Fibroblast of the aortic adventitia (primary cell): ENCODE data around the gene COPS4. TPM values are rescaled to one million over a fixed set of nuclear protein-coding genes. Genes with fewer than 3 reads are reported as not detected.
"Not testable (repeated sequence)": the region's sequence is repeated elsewhere in the genome, so short reads cannot be mapped to it uniquely, and the experiment has no call there.

ENCODE experiments used
- DNase-seq: peaks from one replicate; pipeline ENCODE4 v3.0.0-alpha.2; 2010; ENCODE audit warnings: low read depth
- H3K4me3 ChIP-seq: 2 replicates; pipeline ENCODE4 v1.5.1; 2011; ENCODE audit warnings: low read depth, mild to moderate bottlenecking, control low read depth, low read length, moderate library complexity
- CTCF ChIP-seq: IDR thresholded peaks from 2 replicates; pipeline ENCODE4 v1.5.1; 2011; ENCODE audit warnings: mild to moderate bottlenecking, low read length, control low read depth, inconsistent platforms; ENCODE audit not compliant: insufficient read depth
- total RNA-seq: library from RNA; depleted of rRNA; stranded (reverse); fragments of >200 nt; gene quantifications from 2 replicates; pipeline ENCODE4 v1.2.3, GENCODE V29; 2012; ENCODE audit warnings: low replicate concordance

Gene COPS4
- total RNA-seq, 1 donor = 69.3 TPM

- DNase-seq = no peak
- TF ChIP-seq CTCF = no peak
These were observed 6.0 kb upstream of the COPS4 start for GRCh38 chr4:83028976-83029375.

GRCh38 chr4:83029688-83030087 is 5.3 kb upstream of the COPS4 start:
- no peak overlapping the region for H3K4me3 ChIP-seq
- no peak for TF ChIP-seq CTCF
- DNase-seq = no peak

More at GRCh38 chr4:83028976-83029375, 6.0 kb upstream of the COPS4 start:
- H3K4me3 ChIP-seq = no peak overlapping the region

- peak overlapping the region; percentile 3 for H3K4me3 ChIP-seq
- TF ChIP-seq CTCF = no peak
- DNase-seq = no peak
These were observed 2.1 kb downstream of the COPS4 start for GRCh38 chr4:83036991-83037665.

GRCh38 chr4:83040269-83040668 is 5.3 kb downstream of the COPS4 start:
- DNase-seq = no peak
- peak; percentile 16 for TF ChIP-seq CTCF
- H3K4me3 ChIP-seq = no peak overlapping the region

GRCh38 chr4:83043157-83043556 is 8.2 kb downstream of the COPS4 start:
- not testable (repeated sequence) for H3K4me3 ChIP-seq, DNase-seq

- DNase-seq = peak; percentile 86
- no peak for TF ChIP-seq CTCF
- H3K4me3 ChIP-seq = no peak overlapping the region
These were observed 8.9 kb downstream of the COPS4 start for GRCh38 chr4:83043801-83044407.

GRCh38 chr4:83046693-83047473 is 11.9 kb downstream of the COPS4 start:
- DNase-seq = no peak
- no peak overlapping the region for H3K4me3 ChIP-seq
- TF ChIP-seq CTCF = no peak

- not testable (repeated sequence) for DNase-seq, H3K4me3 ChIP-seq
These were observed 13.8 kb downstream of the COPS4 start for GRCh38 chr4:83048781-83049180.
